Endothelial cell of umbilical vein (primary cell): ENCODE measurements around the gene CEP78. TPM values are rescaled to one million over a fixed set of nuclear protein-coding genes. Genes with fewer than 3 reads are reported as not detected.

Source experiments
- BruUV-seq: library from RNA; stranded (reverse); fragments of 400-500 nt; replicated peaks from 2 replicates; lab custom pipeline; 2021; lab: Mats Ljungman, UMichigan
- CTCF ChIA-PET: fragments of 300-600, 350-600 bp; sonication (Branson Sonifier 250); formaldehyde crosslinking; loops from one replicate; lab custom pipeline; 2021; ENCODE audit warnings: antibody characterized with exemption, inconsistent platforms; lab: Charles Lee
- POLR2A ChIA-PET: fragments of 300-600, 350-600 bp; sonication (Branson Sonifier 250); formaldehyde crosslinking; loops from one replicate; lab custom pipeline; 2021; ENCODE audit warnings: antibody characterized with exemption, inconsistent platforms; lab: Charles Lee
- DNase-seq: peaks from one replicate; pipeline ENCODE4 v3.0.0-alpha.2; 2011; ENCODE audit warnings: low read depth, low spot score
- FAIRE-seq: peaks from 2 replicates; lab custom pipeline; 2011; peaks lifted over from hg19 to GRCh38; lab: Jason Lieb, UNC
- H2AFZ ChIP-seq: 2 replicates; pipeline ENCODE4 v1.6.0; 2012; ENCODE audit warnings: low read depth, low read length, control low read depth, inconsistent platforms
- H3K27ac ChIP-seq: 2 replicates; pipeline ENCODE4 v1.5.1; 2011; ENCODE audit warnings: low read depth, mild to moderate bottlenecking, control low read depth, low read length, moderate library complexity; ENCODE audit not compliant: insufficient read depth
- H3K27me3 ChIP-seq, 2 experiments: 2 replicates each; pipeline versions ENCODE4 v1.6.0 to v1.6.1; 2011; ENCODE audit warnings: low read length in 2 of 2, mixed read lengths in 1 of 2; ENCODE audit not compliant: control insufficient read depth in 2 of 2, insufficient read depth in 2 of 2
- H3K36me3 ChIP-seq, 2 experiments: 2 replicates in 1 of 2; 3 replicates in 1 of 2; pipeline ENCODE4 v1.5.1; 2011; ENCODE audit warnings: low read length in 2 of 2, mild to moderate bottlenecking in 1 of 2, moderate library complexity in 1 of 2; ENCODE audit not compliant: control insufficient read depth in 2 of 2, insufficient read depth in 2 of 2; ENCODE audit errors: extremely low read depth in 1 of 2
- H3K4me1 ChIP-seq: 3 replicates; pipeline ENCODE4 v1.5.1; 2011; ENCODE audit warnings: mild to moderate bottlenecking, low read length; ENCODE audit not compliant: control insufficient read depth, insufficient read depth; ENCODE audit errors: extremely low read depth
- H3K4me2 ChIP-seq: 2 replicates; pipeline ENCODE4 v1.6.1; 2011; ENCODE audit warnings: low read length, control low read depth, mixed read lengths; ENCODE audit not compliant: insufficient read depth
- H3K4me3 ChIP-seq, 3 experiments: fragments of 200-600 bp in 1 of 3; sonication (generic), shearing (Covaris generic) in 1 of 3; replicated peaks in 1 of 3; 2 replicates each; pipeline ENCODE4 v1.5.1; 2011 to 2016; ENCODE audit warnings: control low read depth in 3 of 3, low read length in 3 of 3, mild to moderate bottlenecking in 2 of 3, inconsistent platforms in 1 of 3, low read depth in 1 of 3, moderate library complexity in 1 of 3; ENCODE audit not compliant: insufficient read depth in 1 of 3
- H3K79me2 ChIP-seq: 2 replicates; pipeline ENCODE4 v1.6.0; 2012; ENCODE audit warnings: low read length, inconsistent platforms; ENCODE audit not compliant: control insufficient read depth, insufficient read depth
- H3K9ac ChIP-seq: replicated peaks from 2 replicates; pipeline ENCODE3; 2011; ENCODE audit warnings: low read length, control low read depth; ENCODE audit not compliant: insufficient read depth; ENCODE audit errors: extremely low read depth
- H3K9me1 ChIP-seq: replicated peaks from 3 replicates; pipeline ENCODE4 v1.6.0; 2011; ENCODE audit warnings: mild to moderate bottlenecking, low read length; ENCODE audit not compliant: control insufficient read depth, insufficient read depth; ENCODE audit errors: extremely low read depth
- H3K9me3 ChIP-seq: replicated peaks from 2 replicates; pipeline ENCODE4 v1.5.1; 2012; ENCODE audit warnings: low read length, inconsistent platforms; ENCODE audit not compliant: control insufficient read depth, insufficient read depth
- H4K20me1 ChIP-seq: replicated peaks from 2 replicates; pipeline ENCODE3; 2011; ENCODE audit warnings: mild to moderate bottlenecking, low read length; ENCODE audit not compliant: control insufficient read depth, insufficient read depth; ENCODE audit errors: extremely low read depth
- EZH2 ChIP-seq: IDR thresholded peaks from 2 replicates; pipeline ENCODE4 v1.6.1; 2012; ENCODE audit warnings: borderline replicate concordance, low read depth, mild to moderate bottlenecking, moderate library complexity, low read length, inconsistent platforms; ENCODE audit not compliant: severe bottlenecking
- FOS ChIP-seq: IDR thresholded peaks from 2 replicates; pipeline ENCODE4 v1.6.1; 2011; ENCODE audit warnings: mild to moderate bottlenecking, low read length, moderate library complexity, borderline replicate concordance; ENCODE audit not compliant: insufficient read depth
- GATA2 ChIP-seq: IDR thresholded peaks from 2 replicates; pipeline ENCODE4 v1.7.0; 2011; ENCODE audit warnings: low read depth, mild to moderate bottlenecking, moderate library complexity, mixed read lengths, low read length; ENCODE audit not compliant: insufficient read length, insufficient read depth
- JUN ChIP-seq: IDR thresholded peaks from 2 replicates; pipeline ENCODE4 v1.6.1; 2011; ENCODE audit warnings: borderline replicate concordance, low read depth; ENCODE audit not compliant: insufficient read length, insufficient read depth
- MYC ChIP-seq: IDR thresholded peaks from one replicate; pipeline ENCODE4 v1.6.1; 2011; ENCODE audit warnings: mild to moderate bottlenecking, low read depth, low read length
- POLR2A ChIP-seq: IDR thresholded peaks from 2 replicates; pipeline ENCODE4 v1.6.1; 2012; ENCODE audit warnings: low read depth, mild to moderate bottlenecking, control low read depth, low read length
- POLR2AphosphoS5 ChIP-seq: IDR thresholded peaks from 2 replicates; pipeline ENCODE4 v1.6.1; 2012; ENCODE audit warnings: low read depth, mild to moderate bottlenecking, control low read depth, low read length, moderate library complexity; ENCODE audit not compliant: insufficient read depth
- dilution Hi-C: fragments of 300-500 bp; cut with MboI; formaldehyde crosslinking; loops from one replicate; pipeline ENCODE4 v1.15.0; 2019; ENCODE audit warnings: low sequenced_read_pairs; ENCODE audit not compliant: extremely low pct_ligation_motif_present
- intact Hi-C: fragments of 100-400 bp; cut with micrococcal nuclease; formaldehyde crosslinking; loops from one replicate; pipeline ENCODE4 v1.10.0; 2022
- polyA plus RNA-seq, 4 experiments: library from polyadenylated mRNA; depleted of rRNA in 3 of 4; stranded (reverse) in 3 of 4; unstranded in 1 of 4; fragments of >200 nt; gene quantifications; 2 replicates each; pipeline versions ENCODE4 v1.2.1 to v1.2.3, GENCODE V29; 2011 to 2012; ENCODE audit warnings: missing spikeins in 1 of 4
- total RNA-seq: library from RNA; stranded (reverse); gene quantifications from 2 replicates; pipeline ENCODE4 v1.2.3, GENCODE V29; 2021
- TF ChIP-seq, protein P1 (sequence below), 2 donors: IDR thresholded peaks; 1 replicate in 1 of 2; 2 replicates in 1 of 2; pipeline ENCODE4 v1.5.1; 2011; ENCODE audit warnings: low read length in 2 of 2, mild to moderate bottlenecking in 2 of 2, moderate library complexity in 2 of 2, control low read depth in 1 of 2, inconsistent platforms in 1 of 2, low read depth in 1 of 2; ENCODE audit not compliant: insufficient read depth in 1 of 2; ENCODE audit errors: extremely low read depth in 1 of 2
- TF ChIP-seq, protein P2 (sequence below): IDR thresholded peaks from 2 replicates; pipeline ENCODE4 v1.6.1; 2011; ENCODE audit not compliant: insufficient read depth, insufficient read length

The CEP78 gene
- total and polyA plus RNA-seq, 2 donors (not counting 3 experiments of a cell fraction or from before 2014, with no cell fraction given), result 6.5 to 35.9 TPM

DNA sequence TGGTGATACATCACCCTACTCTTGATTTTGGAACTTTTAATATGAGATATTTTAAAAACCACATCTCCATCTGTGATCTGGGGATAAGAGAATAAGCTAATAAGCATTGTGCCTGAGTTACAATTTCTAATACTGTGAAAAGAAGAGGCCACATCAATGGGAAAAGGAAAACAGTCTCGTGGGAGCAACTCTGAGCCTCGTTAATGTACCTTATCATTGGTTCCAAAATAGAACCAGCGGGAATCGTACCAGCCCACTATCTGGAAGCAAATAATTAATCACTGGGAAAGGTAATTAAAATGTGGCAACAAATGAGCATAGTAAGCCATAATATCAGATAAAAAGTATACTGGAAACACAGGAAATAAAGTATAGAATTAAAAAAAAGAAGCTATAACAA, 28.0 kb upstream of the CEP78 start:
- POLR2A ChIA-PET, result no interaction called here
- Histone ChIP-seq H2AFZ (peak overlapping the region; percentile 77), H3K27me3 (no peaks in the 10 kb centered on the region), H3K4me3 (no peak overlapping the region), H3K79me2 (no peaks in the 10 kb centered on the region), H4K20me1 (no peaks in the 10 kb centered on the region), H3K9ac (peak overlapping the region; percentile 51), H3K27ac (peak overlapping the region; percentile 87), H3K4me2 (peak overlapping the region; percentile 70), H3K9me3 (no peaks in the 10 kb centered on the region), H3K4me1 (peaks cover 9% of the 10 kb centered on the region), H3K36me3 (no peaks in the 10 kb centered on the region), H3K9me1 (no peaks in the 10 kb centered on the region)
- DNase-seq, result no peak
- intact Hi-C loops, result loop anchor here (1.0 to 10.0 kb wide), 2 partner anchors 63 to 693 kb away; no protein-coding TSS in a partner anchor
- dilution Hi-C loops, result no loop called here
- no peak for FAIRE-seq
- BruUV-seq, result no TSS peak
- TF ChIP-seq POLR2AphosphoS5, result no peak
- TF ChIP-seq, protein P1, sequence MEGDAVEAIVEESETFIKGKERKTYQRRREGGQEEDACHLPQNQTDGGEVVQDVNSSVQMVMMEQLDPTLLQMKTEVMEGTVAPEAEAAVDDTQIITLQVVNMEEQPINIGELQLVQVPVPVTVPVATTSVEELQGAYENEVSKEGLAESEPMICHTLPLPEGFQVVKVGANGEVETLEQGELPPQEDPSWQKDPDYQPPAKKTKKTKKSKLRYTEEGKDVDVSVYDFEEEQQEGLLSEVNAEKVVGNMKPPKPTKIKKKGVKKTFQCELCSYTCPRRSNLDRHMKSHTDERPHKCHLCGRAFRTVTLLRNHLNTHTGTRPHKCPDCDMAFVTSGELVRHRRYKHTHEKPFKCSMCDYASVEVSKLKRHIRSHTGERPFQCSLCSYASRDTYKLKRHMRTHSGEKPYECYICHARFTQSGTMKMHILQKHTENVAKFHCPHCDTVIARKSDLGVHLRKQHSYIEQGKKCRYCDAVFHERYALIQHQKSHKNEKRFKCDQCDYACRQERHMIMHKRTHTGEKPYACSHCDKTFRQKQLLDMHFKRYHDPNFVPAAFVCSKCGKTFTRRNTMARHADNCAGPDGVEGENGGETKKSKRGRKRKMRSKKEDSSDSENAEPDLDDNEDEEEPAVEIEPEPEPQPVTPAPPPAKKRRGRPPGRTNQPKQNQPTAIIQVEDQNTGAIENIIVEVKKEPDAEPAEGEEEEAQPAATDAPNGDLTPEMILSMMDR (IDR thresholded peaks at IDR 0.05; ENCODE audit: extremely low read depth in 1 of 2, insufficient read depth in 1 of 2, low read depth in 1 of 2, low read length in 2 of 2), result no peak
- no peak for TF ChIP-seq FOS
- TF ChIP-seq, protein P2, sequence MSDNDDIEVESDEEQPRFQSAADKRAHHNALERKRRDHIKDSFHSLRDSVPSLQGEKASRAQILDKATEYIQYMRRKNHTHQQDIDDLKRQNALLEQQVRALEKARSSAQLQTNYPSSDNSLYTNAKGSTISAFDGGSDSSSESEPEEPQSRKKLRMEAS, result no peak
- no peak for TF ChIP-seq GATA2
- no peak for TF ChIP-seq EZH2
- TF ChIP-seq JUN, result no peak
- no peak for TF ChIP-seq POLR2A
- TF ChIP-seq MYC, result no peak
- CTCF ChIA-PET, result interaction anchor here (1.3 to 1.8 kb wide), 4 partner anchors 8 to 456 kb away, joined by 3 to 12 read pairs (median 6); no protein-coding TSS in a partner anchor
